ENCODE results near the gene MFAP4.

GRCh38 chr17:19412984-19413383 lies 26.0 kb upstream of the MFAP4 start:
- no peak for TF ChIP-seq PPARD (CRISPR knock-in tag; IDR thresholded peaks at IDR 0.05)
- TF ChIP-seq POLR2AphosphoS5 (IDR thresholded peaks at IDR 0.05; ENCODE audit: control insufficient read depth, insufficient read depth, low read depth, low read length): no peak
- TF ChIP-seq EZH2 (IDR thresholded peaks at IDR 0.05; ENCODE audit: borderline replicate concordance, low read depth, low read length): no peak
- no peak for TF ChIP-seq SMARCC2 (IDR thresholded peaks at IDR 0.05; ENCODE audit: low read depth)
- TF ChIP-seq CREB1 (IDR thresholded peaks at IDR 0.05): no peak
- no peak for TF ChIP-seq CREB1 (CRISPR knock-in tag; IDR thresholded peaks at IDR 0.05)
- no peak for TF ChIP-seq POLR2AphosphoS2 (IDR thresholded peaks at IDR 0.05; ENCODE audit: low read length)
- TF ChIP-seq ZNF778 (CRISPR knock-in tag; IDR thresholded peaks at IDR 0.05): no peak
- TF ChIP-seq CTCF (IDR thresholded peaks at IDR 0.05 in 2 of 3, conservative IDR thresholded peaks at IDR 0.05 in 1 of 3; ENCODE audit: insufficient read depth in 2 of 3, low read depth in 1 of 3, low read length in 3 of 3): no peak
- TF ChIP-seq ESRRA (IDR thresholded peaks at IDR 0.05; ENCODE audit: borderline replicate concordance, low read depth): no peak
